ENCODE data around the gene DALRD3. TPM values are rescaled to one million over a fixed set of nuclear protein-coding genes. Genes with fewer than 3 reads are reported as not detected.

The DALRD3 gene
- total and polyA plus RNA-seq, 2 experiments from 2014 or later = 31.0 to 57.7 TPM

DNA sequence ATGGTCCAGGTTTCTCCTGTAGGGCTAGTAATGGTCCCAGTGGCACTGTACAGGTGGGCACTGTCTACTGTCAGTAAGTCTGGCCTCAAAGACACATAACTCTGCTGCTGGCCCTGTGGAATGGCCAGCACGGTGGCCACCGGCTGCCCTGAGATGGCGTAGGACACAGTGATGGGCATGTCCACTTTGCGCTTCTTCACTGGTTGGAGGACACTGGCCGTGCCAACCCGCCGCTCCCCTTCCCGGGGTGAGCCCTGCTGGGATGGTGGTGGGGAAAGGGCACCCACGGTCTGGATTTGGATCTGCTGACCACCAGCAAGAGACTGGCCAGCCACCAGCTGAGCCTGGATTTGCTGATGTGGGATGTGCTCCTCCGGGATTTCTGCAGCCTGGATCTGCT is 38.9 kb upstream of the DALRD3 start:
- TF ChIP-seq, protein P1, sequence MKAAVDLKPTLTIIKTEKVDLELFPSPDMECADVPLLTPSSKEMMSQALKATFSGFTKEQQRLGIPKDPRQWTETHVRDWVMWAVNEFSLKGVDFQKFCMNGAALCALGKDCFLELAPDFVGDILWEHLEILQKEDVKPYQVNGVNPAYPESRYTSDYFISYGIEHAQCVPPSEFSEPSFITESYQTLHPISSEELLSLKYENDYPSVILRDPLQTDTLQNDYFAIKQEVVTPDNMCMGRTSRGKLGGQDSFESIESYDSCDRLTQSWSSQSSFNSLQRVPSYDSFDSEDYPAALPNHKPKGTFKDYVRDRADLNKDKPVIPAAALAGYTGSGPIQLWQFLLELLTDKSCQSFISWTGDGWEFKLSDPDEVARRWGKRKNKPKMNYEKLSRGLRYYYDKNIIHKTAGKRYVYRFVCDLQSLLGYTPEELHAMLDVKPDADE (IDR thresholded peaks at IDR 0.05) = no peak
- TF ChIP-seq, protein P2, sequence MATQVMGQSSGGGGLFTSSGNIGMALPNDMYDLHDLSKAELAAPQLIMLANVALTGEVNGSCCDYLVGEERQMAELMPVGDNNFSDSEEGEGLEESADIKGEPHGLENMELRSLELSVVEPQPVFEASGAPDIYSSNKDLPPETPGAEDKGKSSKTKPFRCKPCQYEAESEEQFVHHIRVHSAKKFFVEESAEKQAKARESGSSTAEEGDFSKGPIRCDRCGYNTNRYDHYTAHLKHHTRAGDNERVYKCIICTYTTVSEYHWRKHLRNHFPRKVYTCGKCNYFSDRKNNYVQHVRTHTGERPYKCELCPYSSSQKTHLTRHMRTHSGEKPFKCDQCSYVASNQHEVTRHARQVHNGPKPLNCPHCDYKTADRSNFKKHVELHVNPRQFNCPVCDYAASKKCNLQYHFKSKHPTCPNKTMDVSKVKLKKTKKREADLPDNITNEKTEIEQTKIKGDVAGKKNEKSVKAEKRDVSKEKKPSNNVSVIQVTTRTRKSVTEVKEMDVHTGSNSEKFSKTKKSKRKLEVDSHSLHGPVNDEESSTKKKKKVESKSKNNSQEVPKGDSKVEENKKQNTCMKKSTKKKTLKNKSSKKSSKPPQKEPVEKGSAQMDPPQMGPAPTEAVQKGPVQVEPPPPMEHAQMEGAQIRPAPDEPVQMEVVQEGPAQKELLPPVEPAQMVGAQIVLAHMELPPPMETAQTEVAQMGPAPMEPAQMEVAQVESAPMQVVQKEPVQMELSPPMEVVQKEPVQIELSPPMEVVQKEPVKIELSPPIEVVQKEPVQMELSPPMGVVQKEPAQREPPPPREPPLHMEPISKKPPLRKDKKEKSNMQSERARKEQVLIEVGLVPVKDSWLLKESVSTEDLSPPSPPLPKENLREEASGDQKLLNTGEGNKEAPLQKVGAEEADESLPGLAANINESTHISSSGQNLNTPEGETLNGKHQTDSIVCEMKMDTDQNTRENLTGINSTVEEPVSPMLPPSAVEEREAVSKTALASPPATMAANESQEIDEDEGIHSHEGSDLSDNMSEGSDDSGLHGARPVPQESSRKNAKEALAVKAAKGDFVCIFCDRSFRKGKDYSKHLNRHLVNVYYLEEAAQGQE (IDR thresholded peaks at IDR 0.05; ENCODE audit: unreplicated experiment) = no peak
- TF ChIP-seq ZNF331 (CRISPR knock-in tag; IDR thresholded peaks at IDR 0.05; ENCODE audit: low read depth) (no peak), EZH2phosphoT487 (IDR thresholded peaks at IDR 0.05; ENCODE audit: unreplicated experiment) (no peak), NANOG (IDR thresholded peaks at IDR 0.05; ENCODE audit: borderline replicate concordance) (no peak)
- peaks cover 29% of the 10 kb centered on the region for H3K79me2 ChIP-seq (replicated peaks; ENCODE audit: insufficient read depth)
- H3K27me3 ChIP-seq (ENCODE audit: insufficient read depth) = no peaks in the 10 kb centered on the region
- H3K4me3 ChIP-seq = no peak overlapping the region
- H3K4me3 Mint-ChIP-seq = no peak overlapping the region
- no peaks in the 10 kb centered on the region for H3K9me2 ChIP-seq (ENCODE audit: insufficient read depth)
- H3K27ac ChIP-seq (ENCODE audit: low read depth) = no peak overlapping the region
- no peak overlapping the region for H3K4me2 ChIP-seq
- DNase-seq (ENCODE audit: low spot score) (no peak), ATAC-seq (no peak)
- H2AFZ ChIP-seq = no peak overlapping the region
- H3F3A ChIP-seq (replicated peaks; ENCODE audit: low read depth) = 0 out of 2 replicates have a peak, but pooled peaks cover 2% of the 10 kb centered on the region
- H3K4me1 Mint-ChIP-seq = no peaks in the 10 kb centered on the region
- H3K36me3 Mint-ChIP-seq (ENCODE audit: low read depth) = peaks cover 65% of the 10 kb centered on the region
- peaks cover 11% of the 10 kb centered on the region for H4K20me1 ChIP-seq (replicated peaks; ENCODE audit: insufficient read depth)
- no peaks in the 10 kb centered on the region for H3K9me3 Mint-ChIP-seq
- H3K4me1 ChIP-seq (ENCODE audit: insufficient read depth) = no peaks in the 10 kb centered on the region
- peaks cover 1% of the 10 kb centered on the region for H3K27me3 Mint-ChIP-seq (ENCODE audit: insufficient read depth, low read depth, poor library complexity)
- no peak overlapping the region for H3K27ac Mint-ChIP-seq
- peaks cover 35% of the 10 kb centered on the region for H3K36me3 ChIP-seq (ENCODE audit: insufficient read depth)

DNA sequence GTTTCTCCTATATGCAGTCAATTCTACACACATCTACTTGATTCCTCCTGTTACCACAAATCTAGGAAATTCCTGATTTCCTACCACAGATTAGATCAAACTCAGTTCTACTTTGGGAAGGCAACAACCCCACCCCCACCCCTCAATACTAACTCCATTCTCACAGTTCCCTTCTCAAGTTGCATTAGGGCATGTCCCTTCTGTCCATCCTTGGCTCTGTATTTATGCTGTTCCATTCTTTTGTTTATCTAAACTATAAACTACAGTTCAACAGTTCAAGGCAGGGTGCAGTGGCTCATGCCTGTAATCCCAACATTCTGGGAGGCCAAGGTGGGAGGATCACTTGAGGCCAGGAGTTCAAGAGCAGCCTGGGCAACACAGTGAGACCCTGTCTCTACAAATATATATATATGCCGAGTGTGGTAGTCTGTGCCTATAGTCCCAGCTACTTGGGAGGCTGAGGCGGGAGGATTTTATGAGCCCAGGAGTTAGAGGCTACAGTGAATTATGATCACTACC is 36.0 kb upstream of the DALRD3 start:
- Histone ChIP-seq H3F3A (replicated peaks; ENCODE audit: low read depth) (0 out of 2 replicates have a peak, but pooled peaks cover 2% of the 10 kb centered on the region), H3K4me1 (ENCODE audit: insufficient read depth) (no peaks in the 10 kb centered on the region), H3K79me2 (replicated peaks; ENCODE audit: insufficient read depth) (peaks cover 37% of the 10 kb centered on the region), H3K27ac (ENCODE audit: low read depth) (no peak overlapping the region), H2AFZ (no peak overlapping the region), H4K20me1 (replicated peaks; ENCODE audit: insufficient read depth) (peaks cover 24% of the 10 kb centered on the region), H3K36me3 (ENCODE audit: insufficient read depth) (peaks cover 29% of the 10 kb centered on the region), H3K4me3 (no peak overlapping the region), H3K9me2 (ENCODE audit: insufficient read depth) (no peaks in the 10 kb centered on the region), H3K4me2 (no peak overlapping the region), H3K27me3 (ENCODE audit: insufficient read depth) (no peaks in the 10 kb centered on the region)
- Mint-ChIP-seq H3K36me3 (ENCODE audit: low read depth) (peaks cover 66% of the 10 kb centered on the region), H3K9me3 (no peaks in the 10 kb centered on the region), H3K4me1 (no peaks in the 10 kb centered on the region), H3K27ac (no peak overlapping the region), H3K4me3 (no peak overlapping the region), H3K27me3 (ENCODE audit: insufficient read depth, low read depth, poor library complexity) (peaks cover 1% of the 10 kb centered on the region)
- DNase-seq (ENCODE audit: low spot score) (no peak), ATAC-seq (no peak)
- TF ChIP-seq, protein P1 (IDR thresholded peaks at IDR 0.05) = no peak
- TF ChIP-seq, protein P3, sequence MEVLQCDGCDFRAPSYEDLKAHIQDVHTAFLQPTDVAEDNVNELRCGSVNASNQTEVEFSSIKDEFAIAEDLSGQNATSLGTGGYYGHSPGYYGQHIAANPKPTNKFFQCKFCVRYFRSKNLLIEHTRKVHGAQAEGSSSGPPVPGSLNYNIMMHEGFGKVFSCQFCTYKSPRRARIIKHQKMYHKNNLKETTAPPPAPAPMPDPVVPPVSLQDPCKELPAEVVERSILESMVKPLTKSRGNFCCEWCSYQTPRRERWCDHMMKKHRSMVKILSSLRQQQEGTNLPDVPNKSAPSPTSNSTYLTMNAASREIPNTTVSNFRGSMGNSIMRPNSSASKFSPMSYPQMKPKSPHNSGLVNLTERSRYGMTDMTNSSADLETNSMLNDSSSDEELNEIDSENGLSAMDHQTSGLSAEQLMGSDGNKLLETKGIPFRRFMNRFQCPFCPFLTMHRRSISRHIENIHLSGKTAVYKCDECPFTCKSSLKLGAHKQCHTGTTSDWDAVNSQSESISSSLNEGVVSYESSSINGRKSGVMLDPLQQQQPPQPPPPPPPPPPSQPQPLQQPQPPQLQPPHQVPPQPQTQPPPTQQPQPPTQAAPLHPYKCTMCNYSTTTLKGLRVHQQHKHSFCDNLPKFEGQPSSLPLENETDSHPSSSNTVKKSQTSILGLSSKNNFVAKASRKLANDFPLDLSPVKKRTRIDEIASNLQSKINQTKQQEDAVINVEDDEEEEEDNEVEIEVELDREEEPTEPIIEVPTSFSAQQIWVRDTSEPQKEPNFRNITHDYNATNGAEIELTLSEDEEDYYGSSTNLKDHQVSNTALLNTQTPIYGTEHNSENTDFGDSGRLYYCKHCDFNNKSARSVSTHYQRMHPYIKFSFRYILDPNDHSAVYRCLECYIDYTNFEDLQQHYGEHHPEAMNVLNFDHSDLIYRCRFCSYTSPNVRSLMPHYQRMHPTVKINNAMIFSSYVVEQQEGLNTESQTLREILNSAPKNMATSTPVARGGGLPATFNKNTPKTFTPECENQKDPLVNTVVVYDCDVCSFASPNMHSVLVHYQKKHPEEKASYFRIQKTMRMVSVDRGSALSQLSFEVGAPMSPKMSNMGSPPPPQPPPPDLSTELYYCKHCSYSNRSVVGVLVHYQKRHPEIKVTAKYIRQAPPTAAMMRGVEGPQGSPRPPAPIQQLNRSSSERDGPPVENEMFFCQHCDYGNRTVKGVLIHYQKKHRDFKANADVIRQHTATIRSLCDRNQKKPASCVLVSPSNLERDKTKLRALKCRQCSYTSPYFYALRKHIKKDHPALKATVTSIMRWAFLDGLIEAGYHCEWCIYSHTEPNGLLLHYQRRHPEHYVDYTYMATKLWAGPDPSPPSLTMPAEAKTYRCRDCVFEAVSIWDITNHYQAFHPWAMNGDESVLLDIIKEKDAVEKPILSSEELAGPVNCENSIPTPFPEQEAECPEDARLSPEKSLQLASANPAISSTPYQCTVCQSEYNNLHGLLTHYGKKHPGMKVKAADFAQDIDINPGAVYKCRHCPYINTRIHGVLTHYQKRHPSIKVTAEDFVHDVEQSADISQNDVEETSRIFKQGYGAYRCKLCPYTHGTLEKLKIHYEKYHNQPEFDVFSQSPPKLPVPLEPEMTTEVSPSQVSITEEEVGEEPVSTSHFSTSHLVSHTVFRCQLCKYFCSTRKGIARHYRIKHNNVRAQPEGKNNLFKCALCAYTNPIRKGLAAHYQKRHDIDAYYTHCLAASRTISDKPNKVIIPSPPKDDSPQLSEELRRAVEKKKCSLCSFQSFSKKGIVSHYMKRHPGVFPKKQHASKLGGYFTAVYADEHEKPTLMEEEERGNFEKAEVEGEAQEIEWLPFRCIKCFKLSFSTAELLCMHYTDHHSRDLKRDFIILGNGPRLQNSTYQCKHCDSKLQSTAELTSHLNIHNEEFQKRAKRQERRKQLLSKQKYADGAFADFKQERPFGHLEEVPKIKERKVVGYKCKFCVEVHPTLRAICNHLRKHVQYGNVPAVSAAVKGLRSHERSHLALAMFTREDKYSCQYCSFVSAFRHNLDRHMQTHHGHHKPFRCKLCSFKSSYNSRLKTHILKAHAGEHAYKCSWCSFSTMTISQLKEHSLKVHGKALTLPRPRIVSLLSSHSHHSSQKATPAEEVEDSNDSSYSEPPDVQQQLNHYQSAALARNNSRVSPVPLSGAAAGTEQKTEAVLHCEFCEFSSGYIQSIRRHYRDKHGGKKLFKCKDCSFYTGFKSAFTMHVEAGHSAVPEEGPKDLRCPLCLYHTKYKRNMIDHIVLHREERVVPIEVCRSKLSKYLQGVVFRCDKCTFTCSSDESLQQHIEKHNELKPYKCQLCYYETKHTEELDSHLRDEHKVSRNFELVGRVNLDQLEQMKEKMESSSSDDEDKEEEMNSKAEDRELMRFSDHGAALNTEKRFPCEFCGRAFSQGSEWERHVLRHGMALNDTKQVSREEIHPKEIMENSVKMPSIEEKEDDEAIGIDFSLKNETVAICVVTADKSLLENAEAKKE (CRISPR knock-in tag; IDR thresholded peaks at IDR 0.05) = no peak
- TF ChIP-seq CREB1 (CRISPR knock-in tag; IDR thresholded peaks at IDR 0.05; ENCODE audit: low read depth) = no peak

Data from GM23338 (cell line).